Stomach smooth muscle (tissue), 2 donors: ENCODE measurements around the gene EIF2S3.
"Not testable (repeated sequence)": the region's sequence is repeated elsewhere in the genome, so short reads cannot be mapped to it uniquely, and the experiment has no call there.

Source experiments
- H3K27ac ChIP-seq: one replicate; pipeline ENCODE4 v1.7.0; 2013; ENCODE audit warnings: mild to moderate bottlenecking, low read length, inconsistent platforms
- H3K27me3 ChIP-seq, 2 donors: one replicate each; pipeline ENCODE4 v1.7.0; 2013; ENCODE audit warnings: low read length in 2 of 2; ENCODE audit not compliant: insufficient read depth in 2 of 2, control insufficient read depth in 1 of 2
- H3K36me3 ChIP-seq, 2 donors: one replicate each; pipeline ENCODE4 v1.7.0; 2013; ENCODE audit warnings: low read length in 2 of 2; ENCODE audit not compliant: control insufficient read depth in 2 of 2, insufficient read depth in 2 of 2
- H3K4me1 ChIP-seq: one replicate; pipeline ENCODE4 v1.7.0; 2013; ENCODE audit warnings: low read length; ENCODE audit not compliant: control insufficient read depth, insufficient read depth
- H3K4me3 ChIP-seq, 2 donors: one replicate each; pipeline ENCODE4 v1.7.0; 2013; ENCODE audit warnings: low read length in 2 of 2
- H3K9ac ChIP-seq, 2 donors: one replicate each; pipeline ENCODE4 v1.7.0; 2013; ENCODE audit warnings: low read length in 2 of 2, mild to moderate bottlenecking in 1 of 2
- H3K9me3 ChIP-seq, 2 donors: one replicate each; pipeline ENCODE4 v1.7.0; 2013; ENCODE audit warnings: low read length in 2 of 2; ENCODE audit not compliant: control insufficient read depth in 2 of 2
- donor health status: healthy.
- donor health status: Pancreatic carcinoma.

EIF2S3 gene

GRCh38 chrX:24049643-24050042, 5.1 kb upstream of the EIF2S3 start:
- H3K36me3 ChIP-seq, H3K9me3 ChIP-seq, H3K9ac ChIP-seq, H3K27me3 ChIP-seq, H3K4me1 ChIP-seq, H3K4me3 ChIP-seq, H3K27ac ChIP-seq: not testable (repeated sequence)

- not testable (repeated sequence) for H3K27ac ChIP-seq, H3K27me3 ChIP-seq, H3K9me3 ChIP-seq, H3K4me1 ChIP-seq, H3K36me3 ChIP-seq, H3K4me3 ChIP-seq, H3K9ac ChIP-seq
Observed at GRCh38 chrX:24050522-24051318, 4.0 kb upstream of the EIF2S3 start.

- no peaks in the 10 kb centered on the region for H3K27me3 ChIP-seq
- H3K4me1 ChIP-seq: peaks cover 10% of the 10 kb centered on the region
- peak overlapping the region; percentile 91 to 96 for H3K9ac ChIP-seq
- peak overlapping the region in 1 of 2 donors; percentile 99 for H3K4me3 ChIP-seq
- H3K36me3 ChIP-seq: peaks cover 9 to 15% of the 10 kb centered on the region in 2 donors
- no peaks in the 10 kb centered on the region for H3K9me3 ChIP-seq
- peak overlapping the region; percentile 90 for H3K27ac ChIP-seq
Observed at GRCh38 chrX:24055043-24055356, 244 bp downstream of the EIF2S3 start.

GRCh38 chrX:24063488-24063887, 8.7 kb downstream of the EIF2S3 start:
- H3K9me3 ChIP-seq: no peaks in the 10 kb centered on the region
- H3K4me3 ChIP-seq: no peak overlapping the region
- peaks cover 13 to 35% of the 10 kb centered on the region in 2 donors for H3K36me3 ChIP-seq
- no peak overlapping the region for H3K9ac ChIP-seq
- H3K4me1 ChIP-seq: no peaks in the 10 kb centered on the region
- no peaks in the 10 kb centered on the region for H3K27me3 ChIP-seq
- H3K27ac ChIP-seq: no peak overlapping the region

GRCh38 chrX:24069877-24070276, 15.1 kb downstream of the EIF2S3 start:
- Histone ChIP-seq H3K9me3 (no peaks in the 10 kb centered on the region), H3K27me3 (no peaks in the 10 kb centered on the region), H3K4me1 (no peaks in the 10 kb centered on the region), H3K36me3 (peaks cover 7 to 27% of the 10 kb centered on the region in 2 donors), H3K4me3 (no peak overlapping the region), H3K9ac (no peak overlapping the region), H3K27ac (no peak overlapping the region)

- no peaks in the 10 kb centered on the region for H3K4me1 ChIP-seq
- no peak overlapping the region for H3K27ac ChIP-seq
- H3K9ac ChIP-seq: no peak overlapping the region
- no peaks in the 10 kb centered on the region for H3K9me3 ChIP-seq
- H3K4me3 ChIP-seq: no peak overlapping the region
- H3K27me3 ChIP-seq: no peaks in the 10 kb centered on the region
- H3K36me3 ChIP-seq: peaks cover 1 to 19% of the 10 kb centered on the region in 2 donors
Observed at GRCh38 chrX:24079411-24079810, 24.7 kb downstream of the EIF2S3 start.

- not testable (repeated sequence) for H3K4me3 ChIP-seq, H3K27ac ChIP-seq, H3K9me3 ChIP-seq, H3K4me1 ChIP-seq, H3K27me3 ChIP-seq, H3K9ac ChIP-seq
- peaks cover 0 to 14% of the 10 kb centered on the region in 2 donors for H3K36me3 ChIP-seq
Observed at GRCh38 chrX:24080245-24080644, 25.5 kb downstream of the EIF2S3 start.

GRCh38 chrX:24080704-24081103, 25.9 kb downstream of the EIF2S3 start:
- Histone ChIP-seq H3K27me3 (no peaks in the 10 kb centered on the region), H3K27ac (no peak overlapping the region), H3K9me3 (no peaks in the 10 kb centered on the region), H3K4me1 (no peaks in the 10 kb centered on the region), H3K4me3 (no peak overlapping the region), H3K36me3 (peaks cover 0 to 11% of the 10 kb centered on the region in 2 donors), H3K9ac (no peak overlapping the region)

- Histone ChIP-seq H3K9me3 (no peaks in the 10 kb centered on the region), H3K27ac (no peak overlapping the region), H3K9ac (no peak overlapping the region), H3K36me3 (peaks cover 0 to 3% of the 10 kb centered on the region in 2 donors), H3K4me1 (no peaks in the 10 kb centered on the region), H3K27me3 (no peaks in the 10 kb centered on the region), H3K4me3 (no peak overlapping the region)
Observed at GRCh38 chrX:24081661-24082154, 27.0 kb downstream of the EIF2S3 start.

GRCh38 chrX:24082447-24082846, 27.7 kb downstream of the EIF2S3 start:
- Histone ChIP-seq H3K36me3 (no peaks in the 10 kb centered on the region), H3K4me1 (no peaks in the 10 kb centered on the region), H3K4me3 (no peak overlapping the region), H3K27me3 (no peaks in the 10 kb centered on the region), H3K9ac (no peak overlapping the region), H3K9me3 (no peaks in the 10 kb centered on the region), H3K27ac (no peak overlapping the region)

GRCh38 chrX:24085101-24085500, 30.3 kb downstream of the EIF2S3 start:
- no peak overlapping the region for H3K9ac ChIP-seq

More at GRCh38 chrX:24085101-24085500, 30.3 kb downstream of the EIF2S3 start:
- Histone ChIP-seq H3K9me3 (no peaks in the 10 kb centered on the region), H3K27ac (no peak overlapping the region), H3K4me3 (no peak overlapping the region), H3K4me1 (no peaks in the 10 kb centered on the region), H3K27me3 (no peaks in the 10 kb centered on the region), H3K36me3 (no peaks in the 10 kb centered on the region)
